Jurkat, Clone E6-1 (cell line): ENCODE measurements around the gene STAM. TPM values are rescaled to one million over a fixed set of nuclear protein-coding genes. Genes with fewer than 3 reads are reported as not detected.
A peak's percentile ranks its signal among the peaks of the same experiment; 100 is the strongest.
"Not testable (repeated sequence)": the region's sequence is repeated elsewhere in the genome, so short reads cannot be mapped to it uniquely, and the experiment has no call there.

Experiments
- DNase-seq: peaks from one replicate; pipeline ENCODE4 v3.0.0-alpha.2; 2011; ENCODE audit warnings: low read depth, low spot score
- H3K4me3 ChIP-seq: 2 replicates; pipeline ENCODE4 v1.5.1; 2011; ENCODE audit warnings: mild to moderate bottlenecking, low read length, control low read depth, moderate library complexity
- polyA plus RNA-seq: library from polyadenylated mRNA; unstranded; fragments of >200 nt; gene quantifications from one replicate; pipeline ENCODE4 v1.2.1, GENCODE V29; 2012; ENCODE audit warnings: missing spikeins; ENCODE audit not compliant: insufficient read length, insufficient read depth

The STAM gene
- polyA plus RNA-seq: 27.7 TPM

DNA sequence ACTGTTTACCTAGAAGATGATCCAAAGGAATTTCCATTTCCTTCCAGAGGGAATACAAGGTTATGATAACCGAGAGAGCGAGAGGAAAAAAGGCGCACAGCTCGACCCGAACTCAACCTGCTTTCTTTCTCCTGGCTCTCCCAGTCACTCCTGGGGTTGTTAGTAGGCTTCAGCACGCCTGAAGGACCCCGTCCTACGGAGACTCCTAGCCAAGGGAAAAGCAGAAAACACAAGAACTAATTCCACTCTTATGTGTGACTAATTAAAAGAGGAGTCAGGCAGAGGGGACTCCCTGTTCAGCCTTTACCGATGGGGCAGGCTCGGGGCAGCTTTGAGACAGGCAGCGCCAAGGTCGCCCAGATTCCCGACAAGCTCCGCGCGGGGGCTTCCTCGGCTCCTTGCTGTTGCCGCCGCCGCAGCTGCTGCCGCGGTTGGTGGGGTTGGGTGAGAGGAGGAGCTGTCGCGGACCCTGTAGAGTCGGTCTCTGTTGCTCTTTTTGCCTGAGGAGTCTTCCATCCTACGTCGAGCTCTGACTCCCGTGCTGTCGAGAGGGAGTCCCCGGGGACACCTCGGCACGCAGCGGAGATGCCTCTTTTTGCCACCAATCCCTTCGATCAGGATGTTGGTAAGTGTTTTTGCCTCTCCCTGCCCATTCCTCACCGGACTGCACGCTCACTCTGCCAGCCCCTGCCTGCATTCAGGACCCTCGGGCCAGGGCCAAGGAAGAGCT, at the start of gene STAM:
STAM (plus strand) TSS at position 397 of the 730 bp plus-strand sequence; CDS start at position 586, 189 bp downstream.
- DNase-seq: peak; percentile 92
- peak within 1 kb of the TSS; percentile 91 for H3K4me3 ChIP-seq

- no peak for DNase-seq
- no peak overlapping the region for H3K4me3 ChIP-seq
Observed at GRCh38 chr10:17597386-17597785, 46.6 kb upstream of the STAM start.

DNA sequence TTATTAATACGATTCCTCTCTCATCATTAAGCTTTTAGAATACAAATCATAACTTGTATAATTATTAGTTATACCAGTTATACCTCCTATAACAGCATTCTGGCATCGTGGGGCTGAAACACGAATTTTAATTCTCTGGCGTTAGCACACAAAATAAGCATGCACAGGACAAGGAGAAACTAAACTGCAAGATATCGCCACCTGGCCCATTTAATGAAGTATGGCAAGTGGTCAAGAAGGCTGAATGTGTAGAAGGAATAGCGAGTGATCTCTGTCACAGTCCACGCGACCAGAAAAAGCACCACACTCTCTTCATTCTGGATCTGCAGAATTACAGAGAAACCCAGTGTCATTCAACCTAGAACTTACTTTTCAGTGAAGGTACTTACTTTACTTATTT, 44.9 kb upstream of the STAM start:
- DNase-seq: no peak

DNA sequence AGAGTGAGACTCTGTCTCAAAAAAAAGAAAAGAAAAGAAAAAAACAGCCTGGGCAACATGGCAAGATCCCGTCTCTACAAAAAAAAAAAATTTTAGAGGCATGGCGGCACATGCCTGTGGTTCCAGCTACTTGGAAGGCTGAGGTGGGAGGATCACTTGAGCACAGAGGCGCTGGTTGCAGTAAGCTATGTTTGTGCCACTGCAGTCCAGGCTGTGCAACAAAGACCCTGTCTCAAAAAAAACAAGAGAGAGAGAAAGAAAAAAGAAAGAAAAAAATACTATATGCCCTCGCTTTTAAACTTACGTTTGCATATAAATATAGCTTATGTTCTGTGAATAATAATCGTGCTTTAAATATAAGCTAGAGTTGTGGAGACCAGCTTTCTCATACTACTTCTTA, 38.0 kb upstream of the STAM start:
- DNase-seq: no peak
- H3K4me3 ChIP-seq: no peak overlapping the region

More for the DNA sequence above, 44.9 kb upstream of the STAM start:
- no peak overlapping the region for H3K4me3 ChIP-seq

- no peak overlapping the region for H3K4me3 ChIP-seq
- no peak for DNase-seq
Observed at GRCh38 chr10:17606547-17607040, 37.4 kb upstream of the STAM start.

- DNase-seq: no peak
- no peak overlapping the region for H3K4me3 ChIP-seq
Observed at GRCh38 chr10:17607060-17607459, 36.9 kb upstream of the STAM start.

GRCh38 chr10:17607603-17608332, 36.2 kb upstream of the STAM start:
- peak; percentile 76 for DNase-seq
- H3K4me3 ChIP-seq: no peak overlapping the region

- H3K4me3 ChIP-seq: peak overlapping the region; percentile 3
- DNase-seq: peak; percentile 83
Observed at GRCh38 chr10:17609523-17610079, 34.4 kb upstream of the STAM start.

DNA sequence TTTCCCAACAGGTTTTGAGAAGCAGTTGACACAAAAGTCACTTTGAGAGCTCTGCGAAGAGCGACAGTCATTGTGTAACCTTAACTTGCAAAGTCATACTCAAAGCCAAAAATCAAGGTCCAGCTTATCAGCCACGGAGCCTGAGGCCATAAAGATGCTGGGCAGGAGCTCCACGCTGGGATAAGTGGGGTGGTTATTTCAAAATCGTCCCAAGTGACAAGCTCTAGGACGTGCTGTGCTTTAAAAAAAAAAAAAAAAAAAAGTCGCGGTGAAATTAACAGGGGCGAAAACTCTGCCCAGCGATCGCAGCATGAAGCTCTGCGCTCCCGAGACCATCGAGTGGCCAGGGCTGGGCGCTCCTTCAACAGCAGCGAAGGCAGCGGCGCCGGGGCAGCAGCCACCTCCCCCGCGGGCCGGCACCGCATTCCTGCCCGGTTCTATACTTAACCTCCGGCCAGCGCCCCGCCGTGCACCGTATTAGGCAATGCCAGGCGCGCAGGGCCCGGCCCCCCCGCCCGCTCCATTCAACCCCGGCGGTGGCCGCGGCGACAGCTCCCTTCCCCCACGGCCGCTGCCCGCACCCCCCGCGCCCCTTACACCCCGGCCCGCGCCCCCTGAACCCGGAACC, 27.4 kb upstream of the STAM start:
- DNase-seq: no peak
- H3K4me3 ChIP-seq: peak overlapping the region; percentile 68

DNA sequence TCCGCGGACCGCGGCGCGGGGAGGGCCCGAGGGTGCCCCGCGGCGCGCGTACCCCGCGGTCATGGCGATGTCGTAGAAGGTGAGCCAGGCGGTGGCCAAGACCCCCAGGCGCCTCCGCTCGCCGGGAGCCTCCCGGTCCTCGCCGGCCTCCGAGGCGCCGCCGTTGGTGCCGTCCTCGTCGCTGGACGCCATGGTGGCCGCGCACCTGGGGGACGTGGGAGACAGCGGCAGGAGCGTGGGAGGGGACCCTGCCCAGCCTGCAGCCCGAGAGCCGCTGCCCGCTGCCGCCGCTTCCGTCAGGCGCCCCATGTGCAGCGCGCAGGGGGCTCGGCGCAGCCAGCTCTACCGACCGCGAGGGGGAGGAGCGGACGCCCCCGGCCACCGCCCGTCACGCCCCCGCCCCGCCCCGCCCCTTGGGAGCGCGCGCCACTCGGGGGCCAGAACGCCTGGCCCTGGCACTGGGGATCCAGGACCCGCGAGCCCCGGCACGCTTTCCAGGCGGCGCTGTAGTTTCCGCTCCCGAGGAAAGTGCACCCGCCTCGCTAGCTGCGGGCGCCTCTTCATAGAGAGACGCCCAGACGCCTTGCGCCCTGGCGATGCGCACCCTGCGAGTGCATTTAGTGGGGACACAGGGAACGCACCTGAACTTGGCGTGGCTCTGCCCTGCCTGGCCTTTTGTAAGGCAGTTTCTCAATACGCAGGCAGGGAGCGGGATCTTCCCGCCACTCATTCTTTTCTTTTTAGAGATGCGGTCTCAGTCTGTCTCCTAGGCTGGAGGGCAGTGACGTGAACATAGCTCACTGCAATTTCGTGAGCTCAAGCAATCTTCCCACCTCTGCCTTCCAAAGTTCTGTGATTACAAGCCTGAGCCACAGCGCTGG, 26.7 kb upstream of the STAM start, which contains the start of gene HACD1:
HACD1 (minus strand) TSS at position 344 of the 881 bp plus-strand sequence; CDS start at position 309, 35 bp downstream.
- DNase-seq: peak; percentile 63
- peak within 1 kb of the TSS; percentile 68 for H3K4me3 ChIP-seq

DNA sequence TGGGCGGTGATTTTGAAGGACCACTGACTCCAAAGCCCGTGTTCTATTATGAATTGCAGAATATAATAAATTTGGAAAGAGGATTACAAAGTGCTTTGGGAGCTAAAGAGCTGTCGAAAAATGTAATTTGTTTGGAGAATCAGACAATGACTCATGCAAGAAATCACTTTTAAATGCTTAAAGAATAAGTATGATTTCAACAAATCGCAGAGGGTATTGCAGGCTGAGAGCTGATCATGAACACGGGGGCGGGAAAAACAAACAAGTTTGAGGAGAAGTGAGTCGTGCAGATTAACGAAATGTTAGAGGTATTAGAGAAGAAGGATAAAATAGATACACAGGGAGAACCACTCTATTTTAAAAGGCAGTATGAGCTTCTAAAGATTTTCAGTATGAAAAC, 21.9 kb upstream of the STAM start:
- no peak overlapping the region for H3K4me3 ChIP-seq
- DNase-seq: no peak

GRCh38 chr10:17624996-17625395, 19.0 kb upstream of the STAM start:
- no peak for DNase-seq
- H3K4me3 ChIP-seq: no peak overlapping the region

DNA sequence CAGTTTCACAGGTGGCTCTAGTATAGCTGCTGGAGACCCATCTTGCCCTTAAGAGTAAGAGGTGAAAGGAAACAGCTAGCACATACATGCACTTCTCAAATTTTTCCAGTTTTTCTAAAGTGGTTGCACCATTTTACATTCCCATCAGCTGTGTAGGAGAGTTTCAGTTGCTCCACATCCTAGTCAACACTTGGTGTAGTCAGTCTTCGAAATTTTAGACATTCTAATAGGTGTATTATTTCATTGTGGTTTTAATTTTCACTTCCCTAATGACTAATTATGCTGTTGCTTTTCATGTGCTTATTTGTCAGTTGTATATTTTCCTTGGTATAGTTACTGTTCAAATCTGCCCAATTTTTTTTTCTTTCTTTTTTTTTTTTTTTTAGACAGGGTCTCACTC, 17.3 kb upstream of the STAM start:
- no peak overlapping the region for H3K4me3 ChIP-seq
- no peak for DNase-seq

DNA sequence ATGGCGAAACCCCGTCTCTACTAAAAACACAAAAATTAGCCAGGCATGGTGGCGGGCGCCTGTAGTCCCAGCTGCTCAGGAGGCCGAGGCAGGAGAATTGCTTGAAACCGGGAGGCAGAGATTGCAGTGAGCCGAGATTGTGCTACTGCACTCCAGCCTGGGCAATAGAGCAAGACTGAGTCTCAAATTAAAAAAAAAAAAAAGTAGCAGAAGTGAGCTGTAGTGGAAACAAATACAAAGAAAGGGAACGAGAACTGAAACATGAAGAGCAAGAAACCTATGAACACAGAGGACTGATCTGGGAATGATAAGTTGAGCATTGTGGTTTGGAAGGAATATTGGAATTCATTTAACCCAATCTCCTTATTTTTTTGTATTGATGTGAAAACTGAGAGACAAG, 11.4 kb upstream of the STAM start:
- H3K4me3 ChIP-seq, DNase-seq: not testable (repeated sequence)

DNA sequence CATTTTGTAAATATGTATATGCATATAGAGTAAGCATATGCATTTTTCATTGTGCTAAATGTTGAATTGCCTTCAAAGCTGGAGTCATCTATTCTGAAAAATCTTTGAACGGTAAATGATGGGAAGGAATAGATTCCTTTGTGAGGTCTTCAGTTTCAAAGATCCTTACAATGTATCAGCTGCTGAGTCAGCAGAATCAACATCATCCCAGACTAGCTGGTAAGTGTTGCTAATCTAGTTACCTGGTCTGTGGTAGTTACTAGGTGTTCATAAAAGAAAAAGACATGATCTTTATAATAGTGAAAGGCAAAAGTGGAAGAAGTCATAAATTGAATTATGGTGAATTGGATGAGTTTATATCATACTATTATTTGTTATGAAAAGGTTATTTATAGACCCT, 10.6 kb upstream of the STAM start:
- no peak for DNase-seq
- no peak overlapping the region for H3K4me3 ChIP-seq

- no peak for DNase-seq
- H3K4me3 ChIP-seq: no peak overlapping the region
Observed at GRCh38 chr10:17637869-17638268, 6.1 kb upstream of the STAM start.

- H3K4me3 ChIP-seq: no peak overlapping the region
- no peak for DNase-seq
Observed at GRCh38 chr10:17640331-17640816, 3.6 kb upstream of the STAM start.

DNA sequence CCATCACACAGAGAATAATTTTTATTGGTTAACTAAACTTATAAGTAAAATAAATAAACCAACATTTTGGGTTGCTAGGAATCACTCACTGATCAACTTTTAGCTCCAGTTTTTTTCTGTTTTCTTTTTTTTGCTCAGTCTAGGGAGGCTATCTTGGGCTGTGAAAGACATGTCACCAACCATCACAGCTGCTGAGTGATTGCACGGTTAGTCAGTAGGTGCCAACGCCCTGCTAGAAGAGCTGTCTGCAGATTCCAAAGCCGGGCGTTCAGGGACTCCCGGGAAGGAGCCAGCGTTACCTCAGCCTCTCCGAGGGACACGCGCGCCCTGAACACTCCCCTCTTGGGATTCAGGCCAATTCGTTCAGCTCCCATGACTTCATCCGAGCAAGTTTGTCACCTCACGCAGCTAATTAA, 604 bp upstream of the STAM start:
- H3K4me3 ChIP-seq: peak overlapping the region; percentile 91
- no peak for DNase-seq
